PC-3 (cell line): Measurements from ENCODE around the gene HSD11B1.

ENCODE experiments used
- EZH2 ChIP-seq: fragments of 300-600 bp; sonication (generic); IDR thresholded peaks from one replicate; pipeline ENCODE4 v1.6.1; 2017; ENCODE audit warnings: antibody characterized with exemption, mild to moderate bottlenecking, low read length; ENCODE audit not compliant: unreplicated experiment
- TF ChIP-seq, protein P1 (sequence below): fragments of 300-600 bp; sonication (generic); conservative IDR thresholded peaks from 2 replicates; pipeline ENCODE4 v1.5.1; 2017; ENCODE audit warnings: antibody characterized with exemption, low read depth, mild to moderate bottlenecking, low read length

DNA sequence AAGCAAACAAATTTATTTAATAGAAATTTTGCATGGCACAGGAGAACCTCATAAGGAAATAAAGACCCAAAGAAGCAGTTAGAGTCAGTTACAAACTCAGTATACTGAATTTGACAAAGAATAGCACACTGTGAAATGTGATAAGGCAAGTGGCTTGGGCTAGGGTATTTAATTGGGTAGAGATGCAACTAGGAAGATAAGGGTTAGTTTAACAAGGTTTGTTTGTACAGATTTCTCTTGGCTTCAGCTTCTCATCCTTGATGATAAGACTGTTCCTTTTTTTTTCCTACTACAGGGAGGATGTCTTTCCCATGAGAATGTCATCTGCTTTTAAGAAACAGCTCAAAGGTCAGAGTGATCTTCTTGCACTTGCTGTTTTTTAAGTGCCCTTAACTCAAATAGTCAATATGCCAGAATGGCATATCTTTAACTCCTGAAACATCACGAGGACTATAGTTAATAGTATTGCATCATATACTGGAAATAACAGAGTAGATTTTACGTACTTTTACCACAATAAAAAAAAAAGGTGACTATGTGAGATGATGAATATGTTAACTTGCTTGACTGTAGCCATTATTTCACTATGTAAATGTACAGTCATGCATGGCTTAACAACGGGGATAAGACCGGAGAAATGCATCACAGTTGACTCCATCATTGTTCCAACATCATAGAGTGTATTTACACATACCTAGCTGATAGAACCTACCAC, 42.0 kb downstream of the HSD11B1 start:
- TF ChIP-seq, protein P1, sequence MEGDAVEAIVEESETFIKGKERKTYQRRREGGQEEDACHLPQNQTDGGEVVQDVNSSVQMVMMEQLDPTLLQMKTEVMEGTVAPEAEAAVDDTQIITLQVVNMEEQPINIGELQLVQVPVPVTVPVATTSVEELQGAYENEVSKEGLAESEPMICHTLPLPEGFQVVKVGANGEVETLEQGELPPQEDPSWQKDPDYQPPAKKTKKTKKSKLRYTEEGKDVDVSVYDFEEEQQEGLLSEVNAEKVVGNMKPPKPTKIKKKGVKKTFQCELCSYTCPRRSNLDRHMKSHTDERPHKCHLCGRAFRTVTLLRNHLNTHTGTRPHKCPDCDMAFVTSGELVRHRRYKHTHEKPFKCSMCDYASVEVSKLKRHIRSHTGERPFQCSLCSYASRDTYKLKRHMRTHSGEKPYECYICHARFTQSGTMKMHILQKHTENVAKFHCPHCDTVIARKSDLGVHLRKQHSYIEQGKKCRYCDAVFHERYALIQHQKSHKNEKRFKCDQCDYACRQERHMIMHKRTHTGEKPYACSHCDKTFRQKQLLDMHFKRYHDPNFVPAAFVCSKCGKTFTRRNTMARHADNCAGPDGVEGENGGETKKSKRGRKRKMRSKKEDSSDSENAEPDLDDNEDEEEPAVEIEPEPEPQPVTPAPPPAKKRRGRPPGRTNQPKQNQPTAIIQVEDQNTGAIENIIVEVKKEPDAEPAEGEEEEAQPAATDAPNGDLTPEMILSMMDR, result no peak
- TF ChIP-seq EZH2, result no peak
